Measurements from ENCODE around the gene GMPS. TPM values are rescaled to one million over a fixed set of nuclear protein-coding genes. Genes with fewer than 3 reads are reported as not detected.
"Not testable (repeated sequence)": the region's sequence is repeated elsewhere in the genome, so short reads cannot be mapped to it uniquely, and the experiment has no call there.

Gene GMPS
- total and polyA plus RNA-seq, 9 of the 15 experiments (the other 6 are each of a cell fraction or from before 2014, with no cell fraction given): 73.7 to 282 (median 156) TPM

GRCh38 chr3:155860424-155860823, 10.0 kb upstream of the GMPS start:
- DNase-seq (ENCODE audit: extremely low read depth in 1 of 4, low spot score in 3 of 4); H3K4me3 ChIP-seq; H3K9me3 ChIP-seq (replicated peaks; ENCODE audit: control insufficient read depth, insufficient read depth, low read depth, low read length); POLR2A ChIA-PET; H3K27ac ChIP-seq (ENCODE audit: extremely low read depth, low read depth, low read length); FAIRE-seq; H4K20me1 ChIP-seq (replicated peaks; ENCODE audit: control insufficient read depth, insufficient read depth, low read length); H3K79me2 ChIP-seq (ENCODE audit: control insufficient read depth, insufficient read depth, low read length); BruUV-seq (replicated peaks); H3K36me3 ChIP-seq (ENCODE audit: control insufficient read depth, insufficient read depth, low read length); H3K9ac ChIP-seq (ENCODE audit: insufficient read depth in 1 of 2, low read depth in 2 of 2, low read length in 2 of 2); H3K27me3 ChIP-seq (ENCODE audit: control insufficient read depth in 2 of 2, insufficient read depth in 2 of 2, low read length in 2 of 2); H2AFZ ChIP-seq (ENCODE audit: low read depth, low read length); H3K9me1 ChIP-seq (ENCODE audit: control insufficient read depth, insufficient read depth, low read length); ATAC-seq; H3K4me2 ChIP-seq (ENCODE audit: insufficient read depth, low read length): not testable (repeated sequence)
- WGBS (ENCODE audit: insufficient coverage, low coverage, missing lambda C conversion rate): 72% methylated on average over 5 of the region's 5 CpGs
- TF ChIP-seq CEBPB (tag; IDR thresholded peaks at IDR 0.05): 0 out of 2 replicates have a peak, but pooled peaks have one; percentile 12
- peaks cover 11 to 13% of the 10 kb centered on the region in 2 experiments; a peak in 3 of 5 replicates for H3K4me1 ChIP-seq (replicated peaks in 1 of 2; ENCODE audit: control insufficient read depth in 2 of 2, insufficient read depth in 2 of 2, low read length in 2 of 2)
- in situ Hi-C loops (cut with MboI) (loop anchor here (25.0 kb wide), 2 partner anchors 498 to 1548 kb away; partner anchors contain the start of gene DHX36), intact Hi-C loops (cut with micrococcal nuclease) (loop anchor here (1.0 to 10.0 kb wide), 2 partner anchors 107 to 506 kb away; no protein-coding TSS in a partner anchor)
- CTCF ChIA-PET (ENCODE audit: low intra/inter-chr PET ratio): interaction anchor here (0.6 to 1.2 kb wide), 2 partner anchors 54 to 479 kb away, joined by 3 to 4 read pairs; partner anchors contain the start of gene C3orf33

DNA sequence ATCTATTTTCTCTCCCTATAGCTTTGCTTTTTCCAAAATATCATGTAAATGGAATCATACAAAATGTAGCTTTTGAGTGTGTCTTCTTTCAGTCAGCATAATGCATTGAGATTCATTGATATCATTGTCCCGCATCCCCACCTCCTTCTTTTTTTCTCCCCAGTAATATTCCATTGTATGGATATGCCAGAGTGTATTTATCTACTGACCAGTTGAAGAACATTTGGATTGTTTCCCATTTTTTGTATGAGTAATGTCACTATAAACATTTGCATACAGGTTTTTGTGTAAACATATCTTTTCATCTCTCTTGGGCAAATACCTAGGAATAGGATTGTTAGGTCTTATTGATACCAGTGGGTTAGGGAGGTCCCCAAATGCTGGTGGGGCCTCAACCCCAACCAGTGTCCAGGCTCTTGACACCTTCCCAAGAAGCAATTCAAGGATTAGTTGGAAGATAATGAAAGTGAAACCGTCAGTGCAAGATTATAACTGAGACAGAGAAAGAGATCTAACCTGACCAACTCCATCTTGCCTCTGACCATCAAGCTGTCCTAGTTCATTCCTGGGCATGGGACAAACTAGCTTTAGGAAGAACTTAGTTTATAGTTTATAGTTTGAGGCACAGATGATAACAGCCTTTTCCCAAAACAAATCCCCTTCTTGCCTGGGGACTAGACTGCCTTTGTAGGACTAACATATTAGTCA, 8.8 kb upstream of the GMPS start:
- Histone ChIP-seq H3K79me2 (ENCODE audit: control insufficient read depth, insufficient read depth, low read length) (no peaks in the 10 kb centered on the region), H3K4me3 (no peak overlapping the region), H3K27me3 (ENCODE audit: control insufficient read depth in 2 of 2, insufficient read depth in 2 of 2, low read length in 2 of 2) (no peaks in the 10 kb centered on the region), H3K4me1 (replicated peaks in 1 of 2; ENCODE audit: control insufficient read depth in 2 of 2, insufficient read depth in 2 of 2, low read length in 2 of 2) (peaks cover 8 to 13% of the 10 kb centered on the region in 2 experiments; a peak in 3 of 5 replicates), H3K27ac (ENCODE audit: extremely low read depth, low read depth, low read length) (peak overlapping the region; percentile 68; the same call in 1 of the 3 replicates), H4K20me1 (replicated peaks; ENCODE audit: control insufficient read depth, insufficient read depth, low read length) (no peaks in the 10 kb centered on the region), H3K4me2 (ENCODE audit: insufficient read depth, low read length) (no peak overlapping the region), H3K9me1 (ENCODE audit: control insufficient read depth, insufficient read depth, low read length) (no peaks in the 10 kb centered on the region), H3K36me3 (ENCODE audit: control insufficient read depth, insufficient read depth, low read length) (no peaks in the 10 kb centered on the region), H3K9me3 (replicated peaks; ENCODE audit: control insufficient read depth, insufficient read depth, low read depth, low read length) (no peaks in the 10 kb centered on the region), H2AFZ (ENCODE audit: low read depth, low read length) (peak overlapping the region; percentile 58; the same call in 1 of the 2 replicates), H3K9ac (ENCODE audit: insufficient read depth in 1 of 2, low read depth in 2 of 2, low read length in 2 of 2) (no peak overlapping the region)
- ChIA-PET CTCF (ENCODE audit: low intra/inter-chr PET ratio) (no interaction called here), POLR2A (no interaction called here)
- intact Hi-C loops (cut with micrococcal nuclease) (loop anchor here (2.0 to 10.0 kb wide), 2 partner anchors 57 to 507 kb away; no protein-coding TSS in a partner anchor), in situ Hi-C loops (cut with MboI) (loop anchor here (25.0 kb wide), 2 partner anchors 499 to 1549 kb away; partner anchors contain the start of gene DHX36)
- ATAC-seq (no peak), FAIRE-seq (no peak), DNase-seq (ENCODE audit: extremely low read depth in 1 of 4, low spot score in 3 of 4) (no peak)
- whole genome bisulfite sequencing (ENCODE audit: insufficient coverage, low coverage, missing lambda C conversion rate): 72% methylated on average over 2 of the region's 2 CpGs
- BruUV-seq (replicated peaks): no TSS peak
- TF ChIP-seq KDM1A (IDR thresholded peaks at IDR 0.05) (peak; percentile 11 to 45; a peak in 1 of 4 replicates), ZNF311 (CRISPR knock-in tag; IDR thresholded peaks at IDR 0.05) (peak; percentile 77), ZBTB9 (CRISPR knock-in tag; IDR thresholded peaks at IDR 0.05) (peak; percentile 70; the same call in 1 of the 2 replicates), POU5F1 (IDR thresholded peaks at IDR 0.05; ENCODE audit: borderline replicate concordance, low read depth, low read length, partially characterized antibody) (no peak), ZFX (CRISPR knock-in tag; IDR thresholded peaks at IDR 0.05) (no peak), NR2C1 (IDR thresholded peaks at IDR 0.05) (no peak), NR2C1 (tag; IDR thresholded peaks at IDR 0.05) (peak; percentile 81), HIVEP1 (CRISPR knock-in tag; IDR thresholded peaks at IDR 0.05) (peak; percentile 77; the same call in 1 of the 2 replicates), SOX6 (IDR thresholded peaks at IDR 0.05) (no peak), RHOXF2B (CRISPR knock-in tag; conservative IDR thresholded peaks at IDR 0.05) (0 out of 2 replicates have a peak, but pooled peaks have one; percentile 40), NFXL1 (CRISPR knock-in tag; IDR thresholded peaks at IDR 0.05) (0 out of 2 replicates have a peak, but pooled peaks have one; percentile 26), HES1 (IDR thresholded peaks at IDR 0.05; ENCODE audit: low read depth) (no peak), DACH1 (IDR thresholded peaks at IDR 0.05; ENCODE audit: partially characterized antibody) (no peak)

Data from K562 (cell line).